ENCODE data around the gene KLHL5.

The KLHL5 gene

DNA sequence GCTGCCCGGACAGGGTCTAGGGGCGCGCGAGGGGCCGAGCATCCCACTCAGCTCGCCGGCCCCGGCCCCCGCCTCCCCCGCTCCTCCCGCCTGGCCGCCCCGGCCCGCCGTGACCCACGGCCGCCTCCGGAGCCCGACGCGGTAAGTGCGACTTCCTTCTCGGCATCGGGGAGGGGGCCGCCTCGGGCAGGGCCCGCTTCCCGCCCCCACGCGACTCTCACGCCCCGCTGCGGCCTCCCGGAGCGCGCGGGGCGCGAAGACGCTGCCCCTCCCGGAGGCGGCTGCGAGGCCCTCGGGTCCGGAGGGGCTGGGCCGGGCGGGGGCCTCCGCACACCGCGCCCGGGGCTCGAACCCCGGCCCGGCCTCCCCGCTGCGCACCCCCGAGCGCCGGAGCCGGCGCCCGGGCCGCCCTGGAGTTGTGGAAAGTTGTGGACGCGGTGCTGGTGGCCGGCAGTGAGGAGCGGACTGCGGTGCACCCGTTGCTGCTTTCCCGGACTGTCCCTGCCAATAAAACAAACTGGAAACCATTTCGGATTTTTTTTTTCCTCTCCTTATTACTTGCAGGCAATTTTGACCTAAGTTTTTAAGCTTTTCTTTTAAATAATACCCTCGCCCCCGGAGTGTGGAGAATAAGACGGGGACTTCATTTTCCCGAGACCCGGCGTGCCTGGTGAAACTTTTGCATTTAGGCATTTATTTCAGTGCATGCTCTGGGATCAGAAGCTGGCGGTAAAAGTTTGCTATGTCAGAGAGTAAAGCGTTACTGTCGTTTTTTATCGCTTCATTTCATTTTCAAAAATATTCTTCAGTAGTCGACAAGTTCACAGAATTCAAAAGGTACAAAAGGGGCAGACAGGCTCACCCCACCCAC, 16.8 kb upstream of the KLHL5 start:
- no peak for DNase-seq

DNA sequence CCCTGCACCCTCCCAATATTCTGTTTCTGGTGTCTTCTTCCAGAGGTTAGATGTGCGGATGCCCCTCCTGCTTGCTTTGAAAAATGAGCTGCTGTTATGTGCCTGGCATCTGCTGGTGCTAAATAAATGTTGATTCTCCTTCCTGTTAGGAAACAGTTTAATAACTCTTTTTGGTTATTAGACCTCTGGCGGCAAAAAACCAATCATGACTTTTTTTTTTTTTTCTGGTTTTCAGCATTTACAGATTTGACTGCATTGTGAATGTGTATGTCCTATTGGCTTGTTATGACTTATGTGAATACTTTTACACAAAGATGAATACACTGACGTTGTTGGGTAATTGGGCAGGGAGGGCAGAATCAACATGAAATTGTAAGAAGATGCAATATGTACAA, 16.2 kb upstream of the KLHL5 start:
- no peak for DNase-seq

DNA sequence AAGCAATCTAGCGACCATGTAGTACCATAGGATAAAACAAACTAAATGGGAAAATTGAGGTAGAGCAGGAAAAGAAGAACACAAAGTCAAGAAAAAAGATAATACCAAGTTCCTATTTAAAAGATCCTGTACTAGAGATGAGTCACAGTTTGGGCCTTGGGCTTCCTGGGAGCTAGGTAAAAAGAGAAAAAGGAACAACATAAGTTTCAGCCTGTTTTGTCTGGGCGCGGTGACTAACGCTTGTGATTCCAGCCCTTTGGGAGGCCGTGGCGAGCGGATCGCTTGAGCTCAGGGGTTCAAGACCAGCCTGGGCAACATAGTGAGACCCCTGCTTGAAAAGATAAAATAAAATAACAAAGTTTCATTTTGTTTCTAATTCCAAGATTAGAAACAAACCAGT, 15.8 kb upstream of the KLHL5 start:
- no peak for DNase-seq

DNA sequence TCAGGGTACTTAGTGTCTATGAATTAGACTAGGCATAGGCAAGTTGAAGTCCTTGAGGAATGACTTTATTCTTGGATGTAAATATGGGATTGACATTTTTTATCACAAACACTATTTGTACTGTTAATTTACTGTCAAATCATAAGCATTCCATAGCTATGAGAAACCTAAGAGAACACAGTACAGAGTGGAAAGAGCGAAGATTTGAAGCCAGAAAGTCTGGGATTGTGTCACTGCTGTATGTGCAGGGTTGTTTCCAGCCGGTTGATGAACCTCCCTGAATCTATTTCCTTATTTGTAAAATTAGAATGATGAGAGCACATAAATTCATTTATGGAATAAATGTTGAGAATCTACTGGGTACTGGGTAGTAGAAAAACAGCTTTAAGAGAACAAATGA, 14.4 kb upstream of the KLHL5 start:
- DNase-seq = no peak

DNA sequence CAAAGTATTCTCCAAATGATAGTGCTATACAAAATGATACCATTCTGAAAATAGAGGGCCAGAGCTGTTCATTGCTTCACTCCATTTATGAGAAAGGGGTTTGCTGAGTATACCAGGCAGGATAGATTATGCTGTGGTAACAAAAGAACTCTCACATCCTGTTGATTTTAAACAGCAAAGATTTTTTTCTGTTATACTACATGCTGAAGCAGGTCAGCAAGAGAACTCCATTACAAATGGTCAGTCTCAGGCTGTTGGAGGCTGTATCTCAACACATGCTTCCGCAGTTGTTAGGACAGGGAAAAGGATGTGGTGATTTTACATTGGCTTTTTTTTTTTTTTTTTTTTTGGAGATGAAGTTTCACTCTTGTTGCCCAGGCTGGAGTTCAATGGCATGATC, 13.7 kb upstream of the KLHL5 start:
- no peak for DNase-seq

DNA sequence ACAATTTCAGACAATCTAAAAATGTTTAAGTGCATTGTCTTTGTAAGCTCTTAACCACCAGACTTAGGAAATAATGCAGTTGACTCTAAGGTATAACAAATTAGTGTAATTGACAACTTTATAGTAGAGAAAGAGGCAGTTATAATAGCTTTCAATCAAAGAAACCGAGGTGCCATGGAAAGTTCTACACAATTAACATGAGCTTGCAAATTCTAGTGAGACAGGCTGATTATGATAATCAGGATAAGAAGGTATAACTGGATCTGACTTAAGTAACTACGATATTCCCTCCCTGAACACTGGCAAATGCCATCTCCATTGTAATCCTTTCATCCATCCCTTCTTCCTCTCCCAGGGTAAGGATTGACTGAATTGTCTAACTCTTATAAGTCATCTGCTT, 11.4 kb upstream of the KLHL5 start:
- DNase-seq = no peak

DNA sequence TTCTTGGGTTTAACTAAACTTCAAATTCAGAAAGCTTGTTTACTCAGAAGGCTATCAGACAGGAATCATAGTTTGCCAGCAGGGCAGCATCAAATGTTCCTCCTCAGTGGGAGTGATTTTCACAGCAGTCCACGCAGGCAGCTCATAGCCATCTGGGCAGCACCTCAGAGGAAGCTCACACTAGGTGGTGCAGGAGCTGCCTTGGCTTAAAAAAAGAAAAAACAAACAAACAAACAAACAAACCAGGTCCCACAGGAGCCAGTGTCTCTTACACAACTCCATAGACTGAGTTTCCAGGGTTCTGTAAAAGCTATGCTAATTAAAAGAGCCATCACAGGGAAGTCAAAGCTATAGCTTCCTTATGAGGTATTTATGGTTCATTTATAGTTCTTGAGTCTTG, 10.5 kb upstream of the KLHL5 start:
- DNase-seq = no peak

DNA sequence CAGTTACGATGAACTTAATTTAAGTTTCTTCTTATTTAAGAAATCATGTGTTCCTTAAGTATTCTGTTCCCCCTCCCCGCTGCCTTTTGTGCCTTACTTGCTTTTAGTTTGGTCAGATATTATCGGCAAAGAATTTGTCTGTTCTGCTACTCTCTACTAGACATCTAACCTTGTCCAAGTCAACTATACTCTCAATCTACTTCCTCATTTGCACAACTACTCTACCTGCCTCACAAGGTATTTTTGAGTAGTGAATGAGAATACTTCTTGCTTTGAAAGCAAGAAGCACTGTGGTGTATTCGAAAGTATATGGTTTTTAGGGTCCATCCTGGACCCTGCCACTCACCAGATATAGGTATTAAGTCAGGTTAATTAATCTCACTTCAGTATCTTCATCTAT, 8.0 kb upstream of the KLHL5 start:
- DNase-seq = no peak

DNA sequence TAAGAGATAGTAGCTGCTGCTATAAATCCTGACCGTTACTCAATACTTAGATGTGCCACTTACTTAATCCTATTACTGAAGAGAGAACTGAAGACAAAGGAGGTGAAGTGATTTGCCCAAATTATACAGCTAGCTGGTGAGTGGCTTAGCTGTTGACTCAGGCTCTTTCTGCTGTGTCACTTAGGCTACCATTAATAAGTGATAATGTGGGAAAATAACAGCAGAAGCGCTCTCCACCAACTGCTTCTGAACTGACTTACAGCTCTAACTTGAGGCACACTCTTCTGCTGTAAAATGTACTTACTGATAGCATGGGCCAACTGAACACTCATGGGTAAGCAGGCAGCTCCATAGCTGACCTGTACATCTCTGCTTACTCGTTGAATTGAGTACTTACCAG, 7.5 kb upstream of the KLHL5 start:
- no peak for DNase-seq

DNA sequence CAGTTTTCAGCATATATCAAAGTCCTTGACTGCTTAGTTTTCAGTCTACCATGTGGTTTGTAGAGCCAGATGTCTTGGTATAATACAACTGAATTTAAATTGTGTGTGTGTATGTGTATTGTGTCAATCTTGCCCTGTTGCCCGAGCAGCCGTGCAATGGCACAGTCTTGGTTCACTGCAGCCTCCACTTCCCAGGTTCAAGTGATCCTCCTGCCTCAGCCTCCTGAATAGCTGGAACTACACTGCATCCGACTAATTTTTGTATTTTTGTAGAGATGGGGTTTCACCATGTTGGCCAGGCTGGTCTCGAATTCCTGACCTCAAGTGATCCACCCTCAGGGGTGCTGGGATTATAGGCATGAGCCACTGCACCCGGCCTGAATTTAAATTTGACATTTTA, 6.0 kb upstream of the KLHL5 start:
- no peak for DNase-seq

DNA sequence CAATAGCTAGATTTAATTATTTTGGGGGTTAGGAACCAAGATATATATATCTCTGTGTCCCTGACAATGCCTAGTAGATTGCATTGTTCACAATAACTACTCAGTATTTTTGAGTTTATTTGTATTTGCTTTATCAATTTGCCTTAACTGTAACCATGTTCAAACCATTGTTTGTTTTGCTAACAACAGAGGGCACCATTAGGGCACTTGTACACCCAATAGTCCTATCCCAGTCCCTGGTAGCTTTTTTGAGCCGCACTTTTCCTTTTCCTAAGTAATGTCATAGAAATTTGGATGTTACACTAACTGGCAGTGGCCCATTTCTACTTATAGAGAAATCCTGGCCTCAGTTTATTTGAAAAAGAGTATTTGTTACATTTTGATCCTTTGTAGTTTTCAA, 575 bp upstream of the KLHL5 start:
- DNase-seq = no peak

DNA sequence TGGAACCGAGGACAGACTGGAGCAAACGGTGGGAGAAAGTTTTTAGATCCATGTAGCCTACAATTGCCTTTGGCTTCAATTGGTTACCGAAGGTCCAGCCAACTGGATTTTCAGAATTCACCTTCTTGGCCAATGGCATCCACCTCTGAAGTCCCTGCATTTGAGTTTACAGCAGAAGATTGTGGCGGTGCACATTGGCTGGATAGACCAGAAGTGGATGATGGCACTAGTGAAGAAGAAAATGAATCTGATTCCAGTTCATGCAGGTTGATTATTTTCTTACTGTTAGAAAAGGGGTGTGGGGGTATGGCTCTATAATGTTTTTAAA, 702 bp downstream of the KLHL5 start:
- DNase-seq = no peak

DNA sequence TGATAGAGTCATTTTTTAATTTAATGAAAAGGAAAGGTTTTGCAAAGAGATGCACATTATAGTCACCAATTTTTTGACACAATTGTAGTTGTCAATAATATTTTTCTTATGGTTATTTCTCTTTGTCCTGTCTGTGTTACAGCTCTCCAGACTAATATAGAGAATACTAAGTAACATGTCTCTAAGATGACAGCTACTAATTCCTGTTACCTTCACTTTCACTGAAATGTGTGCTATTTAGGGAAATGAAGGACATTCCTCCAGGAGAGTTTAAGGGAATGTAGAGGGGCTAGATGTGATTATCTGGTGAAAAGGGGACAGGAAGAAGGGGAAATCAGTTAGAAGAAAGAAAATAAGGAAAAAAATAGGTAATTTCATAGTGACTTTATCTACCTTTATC, 1.4 kb downstream of the KLHL5 start:
- no peak for DNase-seq

DNA sequence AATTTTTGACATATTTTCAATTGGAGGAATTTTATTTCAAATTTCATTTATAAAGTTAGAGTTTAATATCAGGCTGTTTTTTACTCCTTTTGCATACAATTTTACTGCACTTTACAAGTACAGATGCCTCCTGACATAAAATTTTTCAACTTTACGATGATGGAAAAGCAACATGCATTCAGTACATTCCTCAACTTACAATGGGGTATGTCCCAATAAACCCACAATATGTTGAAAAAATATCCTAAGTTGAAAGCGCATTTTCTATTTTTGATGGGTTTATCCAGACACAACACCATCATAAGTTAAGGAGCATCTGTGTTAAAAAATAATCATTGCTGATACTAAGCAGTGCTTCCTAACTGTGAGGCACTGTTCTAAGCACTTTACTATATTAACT, 4.3 kb downstream of the KLHL5 start:
- DNase-seq = no peak

DNA sequence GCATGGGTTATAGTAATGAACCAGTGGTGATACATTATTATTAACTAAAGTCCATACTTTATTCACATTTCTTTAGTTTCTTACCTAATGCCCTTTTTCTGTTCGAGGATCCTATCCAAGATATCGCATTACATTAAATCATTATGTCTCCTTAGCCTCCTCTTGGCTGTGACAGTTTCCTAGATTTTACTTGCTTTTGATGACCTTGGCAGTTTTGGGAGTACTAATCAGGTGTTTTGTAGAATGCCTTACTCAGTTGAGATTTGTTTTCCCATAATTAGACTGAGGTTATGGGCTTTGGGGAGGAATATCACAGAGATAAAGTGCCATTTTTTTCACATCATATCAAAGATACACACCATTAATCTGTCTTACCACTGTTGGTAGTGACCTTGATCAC, 5.0 kb downstream of the KLHL5 start:
- no peak for DNase-seq

DNA sequence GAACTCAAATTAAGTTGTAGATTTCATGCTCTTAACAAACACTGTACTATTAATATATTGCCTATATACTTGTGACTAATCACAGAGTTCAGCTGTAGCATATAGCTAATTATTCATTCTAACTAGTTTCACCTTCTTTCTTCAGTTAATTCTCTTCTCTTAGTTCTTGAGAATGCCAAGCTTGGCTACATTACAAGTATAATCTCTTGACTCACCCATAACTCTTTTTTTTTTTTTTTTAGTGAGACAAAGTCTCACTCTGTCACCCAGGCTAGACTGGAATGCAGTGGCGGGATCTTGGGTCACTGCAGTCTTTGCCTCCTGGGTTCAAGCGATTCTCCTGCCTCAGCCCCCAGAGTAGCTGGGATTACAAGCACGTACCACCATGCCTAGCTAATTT, 5.4 kb downstream of the KLHL5 start:
- no peak for DNase-seq

DNA sequence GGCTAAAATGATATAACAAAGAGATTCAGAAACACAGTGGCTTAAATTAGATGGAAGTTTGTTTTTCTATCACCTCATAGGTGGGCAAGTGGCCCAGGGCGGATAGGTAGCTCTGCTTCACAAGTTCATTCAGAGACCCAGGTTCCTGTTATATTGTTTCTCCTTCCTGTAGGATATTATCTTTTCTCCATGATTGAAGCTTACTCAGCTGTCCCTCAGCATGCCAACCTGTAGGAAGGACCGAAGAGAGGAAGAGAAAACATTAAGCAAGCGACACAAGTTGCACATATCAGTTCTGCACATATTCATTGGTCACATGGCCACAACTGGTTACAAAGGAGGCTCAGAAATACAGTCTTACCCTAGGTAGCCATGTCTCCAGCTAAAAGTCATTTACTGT, 6.9 kb downstream of the KLHL5 start:
- DNase-seq = no peak

DNA sequence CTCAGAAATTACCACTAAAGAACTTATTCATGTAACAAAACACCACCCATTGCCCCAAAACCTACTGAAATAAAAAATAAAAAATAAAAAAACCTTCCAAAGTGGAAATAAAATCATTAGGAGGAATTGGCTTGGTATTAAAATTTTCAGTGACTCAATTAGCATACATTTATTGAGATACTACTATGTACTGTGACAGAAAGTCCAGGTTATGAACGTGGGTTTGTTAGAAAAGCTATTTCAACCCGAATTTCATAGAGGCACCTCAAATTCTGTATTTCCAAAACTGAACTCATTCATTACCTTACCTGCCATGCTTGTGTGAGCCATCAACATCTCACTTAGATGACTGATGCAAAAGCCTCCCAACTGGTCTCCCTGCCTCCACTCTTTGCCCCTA, 16.8 kb downstream of the KLHL5 start:
- DNase-seq = no peak

DNA sequence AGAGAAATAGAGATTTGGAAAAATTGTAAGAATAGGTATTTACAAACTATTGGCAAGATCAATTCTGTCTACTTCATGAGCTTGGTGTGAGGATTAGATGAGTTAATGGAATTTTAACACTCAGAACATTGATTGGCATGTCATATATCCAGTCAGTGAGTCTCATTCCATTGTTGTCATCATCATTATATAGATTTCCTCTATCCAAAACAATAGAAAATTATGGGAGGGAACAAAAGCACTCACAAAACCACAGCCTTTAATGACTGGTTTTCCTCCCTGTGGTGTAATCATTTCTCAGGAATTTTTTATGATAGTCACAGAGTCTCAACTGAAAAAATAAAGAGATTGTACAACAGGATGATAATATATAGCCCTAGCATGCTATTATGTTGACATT, 21.1 kb downstream of the KLHL5 start:
- no peak for DNase-seq

DNA sequence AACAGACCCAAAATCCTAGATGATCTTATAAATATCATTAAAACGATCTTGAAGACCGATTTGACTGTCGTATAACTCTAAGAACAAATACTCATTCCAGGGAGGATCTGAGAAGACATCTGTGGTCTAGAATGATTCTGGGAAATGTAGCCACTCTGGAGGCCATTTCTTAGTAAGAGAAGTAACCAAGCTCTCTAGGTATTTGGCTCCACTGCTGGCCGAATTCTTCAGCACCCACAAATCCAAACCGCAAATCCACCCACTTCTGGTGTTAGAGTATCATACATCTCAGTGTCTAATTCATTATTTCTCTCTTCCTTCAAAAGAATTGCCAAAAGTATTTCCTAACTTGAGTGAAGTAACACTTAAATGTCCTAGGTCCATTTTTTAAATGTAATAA, 23.9 kb downstream of the KLHL5 start:
- no peak for DNase-seq

DNA sequence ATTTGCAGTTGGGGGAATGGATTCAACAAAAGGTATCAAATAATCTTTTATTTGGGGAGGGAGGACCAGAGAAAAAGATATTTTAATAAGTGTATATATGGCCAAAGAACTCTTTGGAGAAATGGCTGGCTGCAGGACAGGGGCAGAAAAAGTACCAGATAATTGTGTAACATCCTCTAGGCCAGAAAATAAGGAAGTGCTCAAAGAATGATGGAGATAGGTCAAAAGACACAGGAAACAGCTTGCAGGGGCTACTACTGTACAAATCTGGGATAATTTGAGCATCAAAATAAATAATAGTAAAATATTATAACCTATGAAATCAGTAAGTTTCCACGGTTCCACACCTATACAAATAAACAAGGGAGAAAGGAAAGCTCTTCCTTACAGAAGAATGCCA, 34.8 kb downstream of the KLHL5 start:
- no peak for DNase-seq

DNA sequence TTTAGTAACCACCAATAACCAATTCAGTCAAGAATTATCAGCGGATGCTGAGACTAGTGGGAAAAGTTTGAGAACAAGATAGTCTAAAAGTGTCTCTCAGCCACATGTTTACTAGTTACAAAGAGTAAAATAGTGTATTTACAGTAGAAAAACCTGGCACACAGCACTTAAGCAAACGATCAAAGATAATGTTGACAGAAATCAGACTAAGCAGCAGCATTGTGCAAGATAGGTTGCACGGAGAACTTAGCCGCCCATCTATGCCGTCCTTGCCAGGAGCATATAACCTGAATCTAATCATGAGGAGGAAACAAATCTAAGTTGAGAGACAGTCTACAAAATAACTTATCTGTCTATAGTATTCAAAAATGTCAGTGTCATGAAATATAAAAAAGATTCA, 35.3 kb downstream of the KLHL5 start:
- DNase-seq = no peak

DNA sequence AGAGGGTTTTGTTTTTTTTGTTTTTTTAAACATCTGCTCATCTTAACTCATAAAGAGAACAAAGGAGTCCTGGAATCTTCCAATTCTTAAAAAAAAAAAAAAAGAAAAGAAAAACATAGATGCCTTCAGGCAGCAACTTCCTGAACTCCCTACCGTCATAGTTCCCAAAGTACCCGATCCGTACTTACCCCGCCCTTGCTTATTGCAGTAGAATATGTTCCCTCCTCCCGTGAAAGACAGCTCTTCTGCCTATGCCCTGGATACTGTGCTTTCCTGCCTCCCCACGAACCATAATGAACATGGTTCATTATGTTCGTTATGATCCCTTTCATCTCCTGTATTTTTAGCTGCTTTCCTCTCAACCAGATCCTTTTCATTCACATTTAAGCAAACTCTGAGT, 40.3 kb downstream of the KLHL5 start:
- DNase-seq = no peak

DNA sequence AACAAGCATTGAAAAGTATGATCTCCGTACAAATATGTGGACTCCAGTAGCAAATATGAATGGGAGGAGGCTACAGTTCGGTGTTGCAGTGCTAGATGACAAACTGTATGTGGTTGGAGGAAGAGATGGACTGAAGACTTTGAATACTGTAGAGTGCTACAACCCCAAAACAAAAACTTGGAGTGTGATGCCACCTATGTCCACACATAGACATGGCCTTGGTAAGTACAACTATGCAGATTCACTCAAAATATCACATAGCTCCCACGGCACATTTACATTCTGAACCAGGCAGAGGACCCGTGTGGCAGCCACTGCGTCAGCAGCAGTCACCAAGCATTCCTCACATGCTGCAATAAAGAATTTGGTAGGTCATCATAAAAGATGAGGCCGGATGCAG, 41.3 kb downstream of the KLHL5 start:
- DNase-seq = no peak

DNA sequence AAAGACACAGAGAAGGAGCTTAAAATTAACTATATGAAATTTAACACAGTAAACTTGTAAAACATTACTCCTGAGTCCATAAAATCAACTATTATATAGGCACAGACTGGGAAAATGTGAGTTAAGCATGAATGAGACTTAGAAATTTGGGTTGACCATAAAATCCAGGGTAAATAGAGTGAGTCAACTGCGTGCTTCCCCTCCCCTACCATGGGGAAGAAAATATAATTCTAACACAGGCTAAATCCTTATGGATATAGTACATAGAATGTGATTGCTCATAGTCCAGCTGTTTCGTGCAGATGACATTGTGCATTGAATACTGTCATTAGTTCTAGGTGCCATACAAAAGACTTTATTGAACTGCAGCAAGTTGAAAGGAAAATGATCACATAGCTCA, 42.2 kb downstream of the KLHL5 start:
- DNase-seq = no peak

DNA sequence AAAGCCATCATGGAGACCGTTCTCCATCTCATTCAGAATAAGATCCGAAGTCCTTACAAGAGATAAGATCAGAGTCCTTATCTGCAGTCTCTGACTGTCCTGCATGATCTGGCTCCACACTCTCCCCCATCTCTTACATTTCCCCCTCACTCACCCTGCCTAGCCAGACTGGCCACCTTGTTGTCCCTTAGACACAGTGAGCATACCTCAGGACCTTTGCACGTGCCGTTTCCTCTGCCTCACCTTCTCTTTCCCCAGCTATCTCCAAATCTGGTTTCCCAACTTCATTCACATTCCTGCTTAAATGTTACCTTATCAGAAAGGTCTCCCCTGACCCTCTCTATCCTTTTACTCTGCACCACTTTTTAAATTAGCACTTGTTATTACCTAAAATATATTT, 44.0 kb downstream of the KLHL5 start:
- DNase-seq = no peak
